Measurements from ENCODE around the gene NT5M.
A peak's percentile ranks its signal among the peaks of the same experiment; 100 is the strongest.
"Not testable (repeated sequence)": the region's sequence is repeated elsewhere in the genome, so short reads cannot be mapped to it uniquely, and the experiment has no call there.

NT5M gene

DNA sequence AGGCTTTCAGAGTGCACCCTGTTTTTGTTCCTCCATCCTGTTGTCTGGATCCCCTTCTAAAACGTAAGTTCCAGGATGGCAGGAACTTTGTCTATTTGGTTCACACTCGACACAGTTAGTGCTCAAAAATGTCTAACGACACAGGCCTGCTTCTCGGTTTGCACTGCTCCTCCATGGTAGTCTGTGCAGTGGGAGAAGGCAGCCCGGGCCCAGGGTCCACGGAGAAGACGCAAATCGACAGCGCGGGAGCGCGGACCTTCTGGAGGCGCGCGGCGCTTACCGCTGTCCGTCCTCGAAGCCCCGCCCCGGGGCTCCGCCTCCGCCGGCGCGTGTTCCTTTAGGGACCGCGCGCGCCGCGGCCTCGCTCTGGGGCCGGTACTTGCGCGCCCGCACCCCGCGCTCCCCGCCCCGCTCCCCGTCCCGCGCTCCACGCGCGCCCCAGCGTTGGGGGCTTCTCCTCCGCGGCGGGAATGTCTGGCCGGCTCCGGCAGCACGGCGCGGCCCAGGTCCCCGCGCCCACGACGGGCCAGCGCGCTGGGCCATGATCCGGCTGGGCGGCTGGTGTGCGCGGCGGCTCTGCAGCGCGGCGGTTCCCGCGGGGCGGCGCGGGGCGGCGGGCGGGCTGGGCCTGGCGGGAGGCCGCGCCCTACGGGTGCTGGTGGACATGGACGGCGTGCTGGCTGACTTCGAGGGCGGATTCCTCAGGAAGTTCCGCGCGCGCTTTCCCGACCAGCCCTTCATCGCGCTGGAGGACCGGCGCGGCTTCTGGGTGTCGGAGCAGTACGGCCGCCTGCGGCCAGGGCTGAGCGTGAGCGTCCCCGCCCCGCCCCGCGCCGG lies at the start of gene NT5M:
TSS of gene NT5M (plus strand) at position 364 of the 837 bp plus-strand sequence. CDS start at position 542, 178 bp downstream.
- peak; percentile 94 for DNase-seq

- no peak for DNase-seq
These were observed 49.8 kb upstream of the NT5M start for GRCh38 chr17:17253406-17253805.

GRCh38 chr17:17254036-17254435 lies 49.1 kb upstream of the NT5M start:
- DNase-seq = no peak

DNA sequence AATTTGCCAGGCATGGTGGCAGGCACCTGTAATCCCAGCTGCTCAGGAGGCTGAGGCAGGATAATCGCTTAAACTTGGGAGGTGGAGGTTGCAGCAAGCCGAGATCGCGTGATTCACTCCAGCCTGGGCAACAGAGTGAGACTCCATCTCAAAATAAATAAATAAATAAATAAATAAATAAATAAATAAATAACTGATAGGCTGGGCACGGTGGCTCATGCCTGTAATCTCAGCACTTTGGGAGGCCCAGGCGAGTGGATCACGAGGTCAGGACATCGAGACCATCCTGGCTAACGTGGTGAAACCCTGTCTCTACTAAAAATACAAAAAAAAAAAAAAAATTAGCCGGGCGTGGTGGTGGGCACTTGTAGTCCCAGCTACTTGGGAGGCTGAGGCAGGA lies 47.5 kb upstream of the NT5M start:
- DNase-seq = not testable (repeated sequence)

- no peak for DNase-seq
These were observed 46.9 kb upstream of the NT5M start for GRCh38 chr17:17256316-17256715.

DNA sequence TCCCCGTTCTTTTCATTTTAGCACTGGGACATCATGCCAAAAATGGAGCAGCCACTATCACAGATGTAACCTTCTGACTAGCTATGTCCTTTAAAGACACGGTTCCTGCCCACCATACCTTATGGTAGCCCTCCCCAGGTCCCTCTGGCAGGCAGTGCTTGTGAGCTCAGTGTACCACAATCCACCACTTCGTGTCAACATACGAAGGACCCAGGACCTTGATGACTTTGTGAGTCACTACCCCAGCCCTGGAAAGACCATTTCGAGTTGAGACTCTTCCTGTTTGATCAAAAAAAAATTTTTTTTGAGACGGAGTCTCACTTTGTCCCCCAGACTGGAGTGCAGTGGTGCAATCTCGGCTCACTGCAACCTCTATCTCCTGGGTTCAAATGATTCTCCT lies 45.2 kb upstream of the NT5M start:
- DNase-seq = no peak

GRCh38 chr17:17258998-17259397 lies 44.2 kb upstream of the NT5M start:
- DNase-seq = no peak

DNA sequence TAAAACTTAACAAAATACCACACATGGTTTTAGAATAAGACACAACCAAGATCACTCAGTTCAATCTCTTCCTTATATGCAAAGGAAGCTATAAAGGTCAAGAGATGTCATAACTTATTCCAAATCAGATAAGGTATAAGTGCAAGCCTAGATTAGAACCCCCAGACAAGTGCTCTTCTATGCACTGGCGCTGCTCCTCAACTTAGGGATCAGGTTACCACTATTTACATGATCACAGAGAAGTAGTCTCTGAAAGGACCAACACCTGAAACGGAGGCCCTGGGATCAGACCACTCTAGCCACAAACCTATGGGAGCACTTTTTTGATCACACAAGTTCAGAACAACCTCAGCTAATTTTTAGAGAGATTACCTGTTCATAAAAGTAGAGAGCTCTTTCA lies 38.7 kb upstream of the NT5M start:
- DNase-seq = no peak

GRCh38 chr17:17269926-17270773 lies 33.0 kb upstream of the NT5M start:
- DNase-seq = no peak

GRCh38 chr17:17275971-17276370 lies 27.2 kb upstream of the NT5M start:
- no peak for DNase-seq

- not testable (repeated sequence) for DNase-seq
These were observed 25.7 kb upstream of the NT5M start for GRCh38 chr17:17277431-17277830.

- no peak for DNase-seq
These were observed 23.9 kb upstream of the NT5M start for GRCh38 chr17:17279316-17279715.

DNA sequence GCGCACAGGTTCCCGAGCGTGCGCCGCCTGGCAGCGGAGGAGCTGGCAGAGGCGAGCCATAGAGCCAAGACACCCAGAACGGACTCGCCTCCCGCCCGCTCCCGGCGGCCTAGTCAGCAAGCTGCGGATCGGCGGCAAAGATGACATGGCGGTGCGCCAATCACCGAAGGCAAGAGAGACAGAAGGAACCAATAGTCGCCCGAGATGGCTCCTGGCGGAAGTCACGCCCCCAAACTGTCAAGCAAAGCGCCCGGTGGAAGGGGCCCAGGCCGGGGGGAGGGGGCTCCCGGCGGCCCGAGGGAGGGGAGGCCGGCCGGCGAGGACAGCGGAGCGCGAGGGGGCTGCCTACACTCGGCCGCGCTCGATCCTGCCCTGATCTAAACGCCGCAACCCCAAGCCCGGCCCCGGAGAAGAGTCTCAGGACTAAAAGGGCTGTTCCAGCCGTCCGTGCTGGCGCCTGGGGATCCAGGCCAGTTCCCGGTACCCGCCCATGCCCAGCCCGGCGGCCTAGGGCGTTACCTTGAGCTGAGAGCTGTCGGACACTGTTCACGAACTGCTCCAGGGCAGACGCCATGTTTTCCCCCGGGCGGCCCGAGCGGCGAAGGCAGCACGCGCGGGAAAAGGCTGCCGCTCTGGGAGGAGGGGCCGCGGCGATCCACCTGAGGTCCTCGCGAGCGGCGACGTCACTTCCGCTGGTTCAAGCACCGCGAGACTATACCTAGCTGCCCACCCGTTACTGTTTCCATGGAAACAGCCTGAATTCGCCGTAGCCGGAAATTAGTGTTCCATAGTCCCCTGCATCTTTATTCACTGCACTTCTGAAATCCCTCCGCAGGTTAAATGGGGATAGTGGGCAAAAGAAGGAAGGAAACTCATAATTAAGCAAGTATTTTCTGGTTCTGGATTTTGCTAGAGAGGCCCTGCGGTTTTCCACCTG lies 22.3 kb upstream of the NT5M start, which contains the start of gene COPS3:
TSS of gene COPS3 (minus strand) at position 634 of the 937 bp plus-strand sequence. CDS start at position 574, 60 bp downstream.
- DNase-seq = peak; percentile 100

DNA sequence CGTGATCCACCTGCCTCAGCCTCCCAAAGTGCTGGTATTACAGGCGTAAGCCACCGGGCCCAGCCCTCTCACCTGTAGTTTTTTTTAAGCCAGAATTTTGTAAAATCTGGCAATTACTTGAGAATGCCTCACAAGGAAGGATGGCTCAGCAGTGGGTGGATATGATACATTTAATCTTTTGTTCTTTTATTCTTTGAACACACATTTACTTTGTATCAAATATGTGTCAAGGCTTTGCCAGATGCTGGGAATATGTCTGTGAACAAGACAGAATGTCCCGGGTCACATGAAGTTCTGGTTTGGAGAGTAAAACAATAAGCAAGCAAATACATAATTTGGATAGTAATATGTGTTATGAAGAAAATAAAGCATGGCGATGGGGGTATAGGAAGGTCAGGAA lies 17.2 kb upstream of the NT5M start:
- DNase-seq = no peak

GRCh38 chr17:17289086-17289485 lies 14.1 kb upstream of the NT5M start:
- no peak for DNase-seq

GRCh38 chr17:17289701-17290100 lies 13.5 kb upstream of the NT5M start:
- no peak for DNase-seq

GRCh38 chr17:17295141-17295540 lies 8.0 kb upstream of the NT5M start:
- no peak for DNase-seq

DNA sequence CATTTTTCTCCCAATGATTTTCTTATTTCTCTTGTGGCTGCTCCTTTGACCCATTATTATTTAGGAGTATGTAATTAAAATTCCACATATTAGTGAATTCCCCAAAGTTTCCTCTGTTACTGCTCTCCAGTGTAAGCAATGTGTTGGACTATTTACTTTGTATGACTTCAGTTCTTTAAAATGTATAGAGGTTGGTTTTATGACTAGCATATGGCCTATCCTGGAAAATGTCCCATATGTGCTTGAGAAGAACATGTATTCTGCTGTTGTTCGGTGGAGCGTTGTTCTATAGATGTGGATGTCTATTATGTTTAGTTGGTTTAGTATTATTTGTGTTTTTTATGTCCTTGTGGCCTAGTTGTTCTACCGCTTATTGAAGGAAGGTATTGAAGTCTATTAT lies 6.0 kb upstream of the NT5M start:
- DNase-seq = no peak

DNA sequence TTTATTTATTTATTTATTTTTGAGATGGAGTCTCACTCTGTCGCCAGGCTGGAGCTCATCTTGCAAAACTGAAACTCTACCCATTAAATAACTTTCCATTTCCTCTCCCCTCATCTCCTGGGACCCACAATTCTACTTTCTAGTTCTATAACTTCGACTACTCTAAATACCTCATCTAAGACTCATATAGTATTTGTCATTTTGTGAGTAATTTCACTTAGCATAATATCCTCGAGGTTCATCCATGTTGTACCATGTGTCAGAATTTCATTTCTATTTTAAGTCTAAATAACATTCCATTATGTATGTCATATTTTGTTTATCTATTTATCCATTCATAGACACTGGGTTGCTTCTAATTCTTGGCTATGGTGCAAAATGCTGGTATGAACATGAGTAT lies 5.1 kb upstream of the NT5M start:
- DNase-seq = no peak

GRCh38 chr17:17300624-17301568 lies 2.3 kb upstream of the NT5M start:
- peak; percentile 99 for DNase-seq

- DNase-seq = not testable (repeated sequence)
These were observed 1.5 kb upstream of the NT5M start for GRCh38 chr17:17301659-17302058.
